NCI-H510A (cell line): Measurements from ENCODE around the gene SPHKAP.
"Not testable (repeated sequence)": the region's sequence is repeated elsewhere in the genome, so short reads cannot be mapped to it uniquely, and the experiment has no call there.

ENCODE experiments used
- DNase-seq: peaks from one replicate; lab custom pipeline; 2025; lab: John Stamatoyannopoulos, UW

SPHKAP gene

GRCh38 chr2:228103379-228103778, 78.1 kb downstream of the SPHKAP start:
- DNase-seq, result no peak

DNA sequence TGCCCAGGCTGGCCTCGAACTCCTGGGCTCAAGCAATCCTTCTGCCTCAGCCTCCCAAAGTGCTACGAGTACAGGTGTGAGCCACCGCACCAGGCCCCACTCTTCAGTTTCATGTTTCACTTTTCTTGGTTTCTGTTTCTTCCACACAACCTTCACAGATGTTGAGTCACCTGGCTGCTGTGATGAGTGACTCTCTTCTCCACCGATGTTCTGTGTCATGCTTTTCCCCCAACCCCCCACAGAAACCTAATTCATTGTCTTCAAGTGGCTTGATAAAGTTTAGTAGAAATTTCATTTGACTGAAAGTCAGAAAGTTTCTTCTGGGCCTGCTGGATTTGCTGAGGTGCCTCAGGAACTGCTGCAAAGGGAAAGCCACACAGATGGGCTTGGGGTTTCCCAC, 78.5 kb downstream of the SPHKAP start:
- no peak for DNase-seq

- no peak for DNase-seq
These were observed 87.0 kb downstream of the SPHKAP start for GRCh38 chr2:228094377-228094921.

- DNase-seq, result no peak
These were observed 89.4 kb downstream of the SPHKAP start for GRCh38 chr2:228092056-228092455.

- no peak for DNase-seq
These were observed 94.9 kb downstream of the SPHKAP start for GRCh38 chr2:228086561-228086960.

DNA sequence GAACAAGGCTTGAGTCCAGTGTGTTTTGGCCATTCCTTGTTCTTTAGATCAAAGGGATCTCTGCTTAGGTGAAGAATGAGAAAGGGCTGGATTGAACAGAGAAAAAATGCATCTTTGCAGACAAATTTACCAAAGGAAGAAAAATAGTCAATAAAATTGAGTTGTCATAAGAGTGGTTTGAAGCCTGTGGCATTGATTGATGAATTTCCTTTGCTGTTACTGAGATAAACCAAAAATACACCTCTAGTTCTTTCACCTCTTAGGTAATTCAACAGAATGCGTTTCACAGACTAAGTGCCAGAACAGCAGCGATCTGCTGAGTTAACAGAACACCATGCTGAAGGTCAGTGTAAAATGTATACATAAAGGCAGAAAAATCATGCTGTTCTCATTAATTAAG, 96.8 kb downstream of the SPHKAP start:
- DNase-seq, result no peak

DNA sequence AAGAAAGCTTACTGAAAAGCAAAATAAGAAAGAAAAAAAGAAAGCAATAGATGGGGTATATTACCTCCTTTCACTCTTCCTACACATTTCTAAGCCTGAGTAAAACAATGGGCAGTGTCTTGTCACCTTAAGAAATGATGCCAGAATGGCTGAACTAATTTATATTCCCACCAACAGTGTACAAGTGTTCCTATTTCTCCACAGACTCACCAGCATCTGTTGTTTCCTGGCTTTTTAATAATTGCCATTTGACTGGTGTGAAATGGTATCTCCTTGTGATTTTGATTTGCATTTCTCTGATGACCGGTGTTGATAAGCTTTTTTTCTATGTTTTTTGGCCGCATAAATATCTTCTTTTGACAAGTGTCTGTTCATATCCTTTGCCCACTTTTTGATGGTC, 98.4 kb downstream of the SPHKAP start:
- DNase-seq, result no peak

- DNase-seq, result no peak
These were observed 98.9 kb downstream of the SPHKAP start for GRCh38 chr2:228082571-228082970.

- no peak for DNase-seq
These were observed 102.3 kb downstream of the SPHKAP start for GRCh38 chr2:228079194-228079593.

DNA sequence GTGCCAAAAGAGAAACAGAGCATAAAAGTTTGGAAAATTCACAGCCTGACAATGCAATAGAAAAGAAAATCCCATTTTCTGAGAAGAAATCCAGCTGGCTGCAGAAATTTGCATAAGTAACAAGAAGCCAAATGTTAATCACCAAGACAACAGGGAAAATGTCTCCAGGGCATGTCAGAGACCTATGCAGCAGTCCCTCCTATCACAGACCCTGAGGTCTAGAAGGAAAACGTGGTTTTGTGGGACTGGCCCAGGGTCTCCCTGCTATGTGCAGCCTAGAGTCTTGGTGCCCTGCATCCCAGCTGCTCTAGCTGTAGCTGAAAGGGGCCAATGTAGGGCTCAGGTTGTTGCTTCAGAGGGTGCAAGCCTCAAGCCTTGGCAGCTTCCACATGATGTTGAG, 104.8 kb downstream of the SPHKAP start:
- DNase-seq, result not testable (repeated sequence)

DNA sequence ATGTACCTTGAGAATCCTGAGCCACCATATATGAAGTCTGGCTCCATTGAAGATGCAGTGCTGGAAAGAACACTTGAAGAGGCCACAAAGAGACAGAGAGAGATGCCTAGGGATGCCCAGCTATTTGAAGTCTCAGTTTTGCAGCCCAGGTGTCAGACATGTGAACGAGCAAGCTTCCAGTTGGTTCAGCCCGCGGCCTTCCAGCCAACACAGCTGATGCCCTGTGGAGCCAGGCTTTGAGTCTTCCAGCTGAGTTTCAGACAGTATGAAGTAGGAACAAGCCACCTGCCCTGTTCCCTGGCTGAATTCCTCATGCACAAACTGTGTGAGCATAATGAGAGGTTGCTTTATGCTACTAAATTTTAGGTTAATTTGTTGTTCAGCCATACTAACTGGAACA, 108.8 kb downstream of the SPHKAP start:
- no peak for DNase-seq

DNA sequence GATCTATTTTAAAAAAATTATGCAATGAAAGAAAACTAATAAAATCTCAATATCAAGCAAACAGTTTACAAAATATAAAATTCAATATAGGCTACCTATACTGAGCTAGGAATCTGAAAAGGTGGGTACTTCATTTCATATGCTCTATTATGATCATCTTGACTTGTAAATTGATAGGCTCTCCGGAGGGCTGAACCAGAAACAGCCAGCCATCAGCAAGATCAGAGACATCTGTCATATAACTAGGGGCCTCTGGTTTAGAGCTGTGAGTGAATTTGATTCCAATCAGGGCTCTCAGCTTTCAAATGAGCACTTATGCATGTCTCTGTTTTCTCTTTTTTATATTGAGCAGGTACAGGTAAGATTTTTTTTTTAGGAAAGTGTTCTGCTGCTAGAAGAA, 114.2 kb downstream of the SPHKAP start:
- DNase-seq, result no peak

- no peak for DNase-seq
These were observed 115.2 kb downstream of the SPHKAP start for GRCh38 chr2:228066126-228066798.

DNA sequence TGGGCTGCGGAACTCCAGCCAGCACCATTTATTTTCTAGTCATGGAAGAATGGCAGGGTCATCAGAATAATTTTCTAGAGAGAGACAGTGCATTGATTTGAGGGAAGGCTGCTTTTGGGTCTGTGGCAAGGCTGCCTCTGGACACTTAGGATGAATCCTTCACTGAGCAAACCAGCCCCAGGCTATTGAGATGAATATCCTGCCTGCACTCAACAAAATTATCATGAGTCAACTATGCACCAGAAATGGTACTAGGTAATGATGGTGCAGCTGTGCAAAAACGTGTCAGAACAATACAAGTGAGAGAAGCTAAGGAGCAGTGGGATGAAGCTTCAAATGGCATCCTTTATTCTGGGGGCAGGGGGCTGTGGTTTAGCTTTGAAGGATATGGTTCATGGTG, 115.8 kb downstream of the SPHKAP start:
- DNase-seq, result no peak

- no peak for DNase-seq
These were observed 116.6 kb downstream of the SPHKAP start for GRCh38 chr2:228064796-228065315.

DNA sequence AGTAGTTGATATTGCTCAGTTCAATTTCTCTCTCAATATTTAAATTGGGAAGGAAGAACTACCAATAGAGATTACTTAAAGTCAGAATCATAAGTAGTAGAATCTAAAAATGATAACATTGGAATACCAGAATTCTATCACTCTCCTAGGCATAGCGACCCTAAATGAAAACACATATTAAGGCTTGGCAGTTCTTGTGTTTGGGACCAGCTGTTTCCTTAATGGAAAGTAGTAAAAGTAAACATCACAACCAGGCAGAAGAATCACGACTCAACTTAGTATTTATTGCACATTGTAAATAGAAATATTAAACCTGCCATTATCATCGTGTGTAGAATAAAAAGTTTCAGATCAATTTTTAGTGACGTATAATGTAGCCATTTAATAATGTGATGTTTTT, 117.5 kb downstream of the SPHKAP start:
- DNase-seq, result no peak

DNA sequence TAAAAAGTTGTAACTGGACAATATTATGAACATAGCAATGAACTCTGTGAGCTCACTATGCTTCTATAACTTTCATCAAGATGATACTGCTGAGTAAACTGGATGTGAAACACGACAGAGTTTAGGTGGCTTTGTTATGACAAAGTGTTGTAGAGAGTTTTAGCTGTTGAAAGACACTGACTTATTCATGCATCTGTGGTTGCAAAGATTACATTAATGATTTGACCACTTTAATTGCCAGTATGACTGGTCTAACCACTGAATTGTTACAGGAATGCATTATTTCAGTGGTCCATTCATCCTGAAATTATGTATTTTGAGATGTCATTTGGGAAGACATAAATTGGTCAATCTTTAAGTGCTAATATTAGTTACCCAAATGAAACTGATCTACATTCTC, 117.9 kb downstream of the SPHKAP start:
- DNase-seq, result no peak

- DNase-seq, result no peak
These were observed 121.8 kb downstream of the SPHKAP start for GRCh38 chr2:228059735-228060134.

DNA sequence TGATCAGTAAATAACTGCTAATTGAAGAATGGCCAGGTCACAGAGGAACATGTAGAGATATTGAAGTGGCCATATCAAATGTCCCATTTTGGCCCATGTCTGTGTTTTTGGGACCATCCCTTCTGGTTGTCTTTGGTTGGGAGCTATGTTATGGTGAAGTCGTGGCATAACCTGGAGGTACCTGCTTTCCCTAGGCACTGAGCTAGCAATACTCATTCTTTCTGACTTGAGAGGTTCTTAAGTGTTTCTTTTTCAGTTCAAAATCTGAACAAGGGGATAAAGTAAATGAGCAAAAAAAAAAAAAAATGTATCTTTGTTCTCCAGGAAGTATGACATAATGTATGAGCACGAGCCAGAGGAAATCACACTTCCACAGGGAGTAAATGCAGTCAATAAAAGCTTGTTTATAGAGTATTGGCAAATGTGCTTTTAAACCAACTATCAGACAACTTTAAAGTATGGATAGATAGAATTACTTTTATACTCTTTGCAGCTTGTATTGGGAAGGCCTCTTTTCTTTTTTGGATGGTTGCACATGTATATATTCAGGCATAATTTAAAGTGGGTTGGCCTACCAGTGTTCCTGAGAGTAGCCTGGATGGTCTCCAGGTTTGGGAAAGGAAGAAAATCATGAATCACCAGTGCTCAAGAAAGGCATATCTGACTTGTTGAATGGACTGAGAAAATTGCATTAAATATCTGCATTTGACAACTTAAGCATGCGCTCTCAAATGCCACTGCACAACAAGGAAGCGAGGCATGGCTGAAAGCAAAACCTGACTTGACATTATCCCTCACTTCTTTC, 125.0 kb downstream of the SPHKAP start:
- no peak for DNase-seq

DNA sequence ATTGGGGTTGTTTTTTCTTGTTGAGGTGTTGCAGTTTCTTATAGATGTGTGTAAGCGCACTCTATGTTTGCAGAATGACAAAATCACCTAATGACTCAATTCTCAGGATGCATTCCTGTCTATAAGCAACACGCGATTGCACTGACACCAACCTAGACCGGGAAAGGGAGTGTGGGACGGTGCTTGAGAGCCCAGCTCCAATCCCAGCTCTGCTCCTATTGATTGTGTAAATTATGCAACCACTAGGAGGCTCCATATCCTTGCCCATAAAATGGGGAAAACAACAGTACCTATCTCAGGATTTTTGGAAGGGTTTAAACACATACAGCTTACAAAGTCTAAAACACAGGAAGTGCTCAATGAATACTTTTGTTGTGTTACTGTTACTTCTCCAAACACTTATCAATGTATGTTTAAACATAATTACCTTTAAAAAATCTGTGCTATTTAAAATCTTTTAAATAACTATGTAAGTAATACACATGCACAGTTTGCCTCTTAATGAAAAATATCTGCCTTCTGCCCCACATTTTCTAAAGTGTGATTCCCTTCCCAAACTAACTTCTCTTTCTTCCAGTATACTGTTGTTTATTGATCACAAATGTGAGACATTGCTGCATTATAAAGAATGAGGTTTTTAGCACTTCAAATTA, 132.5 kb downstream of the SPHKAP start:
- peak; percentile 5 for DNase-seq

DNA sequence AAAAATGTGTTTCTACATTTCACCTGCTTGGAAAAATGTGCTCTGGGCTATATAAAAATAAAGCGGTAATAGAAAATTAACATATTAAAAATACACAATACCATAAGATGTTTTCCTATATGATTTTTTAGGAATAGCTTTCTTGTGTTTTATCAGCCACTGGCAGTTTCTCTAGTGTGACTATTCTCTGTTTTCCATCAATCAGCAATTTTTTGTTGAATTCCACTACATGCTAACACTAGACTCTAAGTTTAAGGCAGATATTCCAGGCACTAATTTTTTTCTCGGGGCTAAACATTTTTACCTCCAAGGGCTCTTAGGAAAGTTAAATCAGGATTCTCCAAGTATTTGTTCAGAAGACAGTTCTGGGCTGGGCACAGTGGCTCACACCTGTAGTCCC, 140.5 kb downstream of the SPHKAP start:
- no peak for DNase-seq

- DNase-seq, result no peak
These were observed 141.5 kb downstream of the SPHKAP start for GRCh38 chr2:228039752-228040534.
